Superior temporal gyrus (tissue), 1 donor: ENCODE data around the gene JAM2.
"Not testable (repeated sequence)": the region's sequence is repeated elsewhere in the genome, so short reads cannot be mapped to it uniquely, and the experiment has no call there.

Experiments
- DNase-seq: peaks from one replicate; pipeline ENCODE4 v3.0.0-alpha.2; 2016; ENCODE audit errors: extremely low spot score

The JAM2 gene

GRCh38 chr21:25646474-25646873, 7.4 kb downstream of the JAM2 start:
- DNase-seq, result no peak

DNA sequence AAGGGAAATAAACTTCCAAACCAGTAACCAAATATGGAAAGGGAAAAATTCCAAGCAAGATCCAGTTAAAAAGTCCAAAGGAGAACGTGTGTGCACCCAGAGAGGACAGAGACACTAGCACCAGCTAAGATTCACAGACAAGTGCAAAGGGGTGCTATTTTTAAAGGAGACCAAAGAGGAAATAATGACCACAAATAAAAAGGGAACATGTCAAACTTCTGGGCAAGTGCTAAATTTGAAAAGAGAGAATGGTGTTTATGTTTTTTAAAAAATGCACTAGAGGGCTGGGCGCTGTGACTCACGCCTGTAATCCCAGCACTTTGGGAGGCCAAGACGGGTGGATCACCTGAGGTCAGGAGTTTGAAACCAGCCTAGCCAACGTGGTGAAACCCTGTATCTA, 8.6 kb downstream of the JAM2 start:
- no peak for DNase-seq

- no peak for DNase-seq
Observed at GRCh38 chr21:25649146-25649545, 10.1 kb downstream of the JAM2 start.

DNA sequence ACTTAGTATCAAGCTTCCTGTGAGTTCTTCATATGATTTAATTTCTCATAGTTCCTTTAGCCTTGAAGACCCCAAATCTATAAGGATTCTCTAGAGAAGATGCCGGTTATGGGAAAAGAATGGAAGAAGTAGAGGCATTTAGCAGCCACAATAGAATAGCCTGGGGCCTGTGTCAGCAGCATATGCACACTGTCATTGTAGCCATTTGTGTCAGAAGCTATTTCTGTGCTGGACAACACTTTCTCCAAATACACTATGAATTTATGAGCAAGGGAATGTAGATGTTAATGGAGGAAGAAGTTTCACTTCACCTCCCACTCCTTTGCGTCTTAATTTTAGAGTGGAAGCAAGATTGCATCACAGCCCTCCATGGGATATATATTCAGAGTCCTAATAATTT, 17.4 kb downstream of the JAM2 start:
- no peak for DNase-seq

GRCh38 chr21:25657140-25657539, 18.1 kb downstream of the JAM2 start:
- DNase-seq, result no peak

GRCh38 chr21:25658427-25659035, 19.5 kb downstream of the JAM2 start:
- no peak for DNase-seq

DNA sequence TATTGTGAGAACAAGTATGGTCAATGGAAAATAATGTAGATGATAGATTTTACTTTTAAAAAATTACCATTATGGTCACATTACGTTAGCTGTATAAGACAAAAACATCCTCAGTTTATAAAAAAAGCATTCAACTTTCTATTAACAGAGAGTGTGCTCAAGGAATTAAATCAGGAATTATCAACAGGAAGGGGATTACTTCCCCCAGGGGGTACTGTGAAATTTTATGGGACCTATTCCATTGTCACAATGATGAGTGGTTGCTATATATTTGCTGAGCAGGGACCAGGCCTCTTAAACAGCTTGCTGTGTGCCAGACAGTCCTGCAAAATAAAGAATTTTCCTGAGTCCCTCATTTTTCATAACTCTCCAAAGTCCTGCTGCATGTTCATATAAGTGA, 21.2 kb downstream of the JAM2 start:
- no peak for DNase-seq

DNA sequence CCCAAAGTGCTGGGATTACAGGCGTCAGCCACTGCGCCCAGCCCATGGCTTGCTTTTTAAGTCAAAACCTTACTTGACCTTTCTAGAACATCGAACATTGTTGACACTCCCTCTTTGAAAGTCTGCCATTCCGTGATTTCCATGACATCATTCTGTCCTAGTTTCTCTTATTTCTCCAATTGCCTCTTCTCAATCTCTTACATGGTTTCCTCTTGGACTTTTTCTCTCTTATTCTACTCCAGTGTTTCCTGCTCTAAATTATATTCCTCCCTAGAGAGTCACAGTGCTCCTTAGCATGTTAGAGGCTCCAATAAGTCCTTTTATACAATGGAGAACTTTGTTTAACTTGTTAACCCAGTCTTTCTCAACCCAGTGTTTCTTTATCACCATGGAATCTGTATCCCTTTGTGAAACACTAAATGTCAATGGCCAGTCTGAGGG, 25.5 kb downstream of the JAM2 start:
- DNase-seq, result no peak

- DNase-seq, result no peak
Observed at GRCh38 chr21:25670726-25671125, 31.7 kb downstream of the JAM2 start.

- no peak for DNase-seq
Observed at GRCh38 chr21:25676451-25676850, 37.4 kb downstream of the JAM2 start.

- DNase-seq, result no peak
Observed at GRCh38 chr21:25682382-25682781, 43.3 kb downstream of the JAM2 start.

- no peak for DNase-seq
Observed at GRCh38 chr21:25687787-25688186, 48.7 kb downstream of the JAM2 start.

GRCh38 chr21:25688275-25689155, 49.5 kb downstream of the JAM2 start:
- no peak for DNase-seq

GRCh38 chr21:25689226-25689625, 50.2 kb downstream of the JAM2 start:
- DNase-seq, result no peak

- DNase-seq, result no peak
Observed at GRCh38 chr21:25691976-25692375, 52.9 kb downstream of the JAM2 start.

DNA sequence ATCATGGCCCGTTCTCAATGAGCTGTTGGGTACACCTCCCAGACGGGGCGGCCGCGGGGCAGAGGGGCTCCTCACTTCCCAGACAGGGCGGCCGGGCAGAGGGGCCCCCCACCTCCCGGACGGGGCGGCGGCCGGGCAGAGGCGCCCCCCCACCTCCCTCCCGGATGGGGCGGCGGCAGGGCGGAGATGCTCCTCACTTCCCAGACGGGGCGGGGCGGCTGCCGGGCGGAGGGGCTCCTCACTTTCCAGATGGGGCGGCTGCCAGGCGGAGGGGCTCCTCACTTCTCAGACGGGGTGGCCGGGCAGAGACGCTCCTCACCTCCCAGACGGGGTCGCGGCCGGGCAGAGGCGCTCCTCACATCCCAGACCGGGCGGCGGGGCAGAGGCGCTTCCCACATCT, 56.4 kb downstream of the JAM2 start:
- DNase-seq, result not testable (repeated sequence)

GRCh38 chr21:25700741-25701140, 61.7 kb downstream of the JAM2 start:
- no peak for DNase-seq

DNA sequence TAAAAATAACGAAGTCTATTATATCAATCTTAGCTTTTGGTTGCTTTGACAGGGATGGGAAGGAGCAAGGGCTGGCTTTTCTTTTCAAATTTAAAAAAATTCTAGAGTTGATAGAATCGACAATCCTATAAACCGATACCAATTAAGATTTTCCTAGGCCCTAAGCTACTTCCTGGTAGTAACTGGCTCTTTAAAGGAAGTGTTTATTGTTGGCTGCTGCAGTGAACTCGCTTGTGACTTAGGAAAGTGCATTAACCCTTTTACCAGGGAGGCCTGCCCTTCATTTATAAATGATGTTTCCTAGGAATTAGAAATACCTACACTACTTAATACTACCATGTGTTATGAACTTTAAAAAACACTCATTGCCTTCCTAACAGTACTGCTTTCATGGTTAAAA, 62.5 kb downstream of the JAM2 start:
- DNase-seq, result no peak

DNA sequence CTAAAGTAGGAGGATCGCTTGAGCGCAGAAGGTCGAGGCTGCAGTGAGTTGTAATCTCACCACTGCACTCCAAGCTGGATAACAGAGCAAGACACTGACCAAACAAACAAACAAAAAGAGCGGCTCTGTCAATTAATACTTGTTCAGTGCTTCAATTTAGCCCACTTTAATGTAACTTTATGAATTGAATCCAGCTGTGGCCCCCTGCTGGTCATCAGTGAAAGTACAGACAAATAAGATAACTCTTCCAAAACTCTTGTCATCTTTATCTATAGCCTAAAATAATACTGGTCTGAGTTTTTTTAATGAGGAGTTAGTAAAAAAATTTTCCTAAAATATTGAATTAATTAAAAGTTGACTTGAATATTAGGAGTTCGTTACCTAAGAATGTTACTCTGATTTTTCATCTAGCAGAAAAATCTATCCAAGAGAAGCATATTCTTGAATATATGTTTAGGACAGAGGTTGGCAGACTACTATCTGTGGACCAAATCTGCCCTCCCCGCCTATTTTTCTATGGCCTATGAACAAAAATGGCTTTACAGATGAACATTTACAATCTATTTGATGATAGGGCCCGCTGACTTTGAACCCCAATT, 69.5 kb downstream of the JAM2 start:
- DNase-seq, result peak; percentile 86

DNA sequence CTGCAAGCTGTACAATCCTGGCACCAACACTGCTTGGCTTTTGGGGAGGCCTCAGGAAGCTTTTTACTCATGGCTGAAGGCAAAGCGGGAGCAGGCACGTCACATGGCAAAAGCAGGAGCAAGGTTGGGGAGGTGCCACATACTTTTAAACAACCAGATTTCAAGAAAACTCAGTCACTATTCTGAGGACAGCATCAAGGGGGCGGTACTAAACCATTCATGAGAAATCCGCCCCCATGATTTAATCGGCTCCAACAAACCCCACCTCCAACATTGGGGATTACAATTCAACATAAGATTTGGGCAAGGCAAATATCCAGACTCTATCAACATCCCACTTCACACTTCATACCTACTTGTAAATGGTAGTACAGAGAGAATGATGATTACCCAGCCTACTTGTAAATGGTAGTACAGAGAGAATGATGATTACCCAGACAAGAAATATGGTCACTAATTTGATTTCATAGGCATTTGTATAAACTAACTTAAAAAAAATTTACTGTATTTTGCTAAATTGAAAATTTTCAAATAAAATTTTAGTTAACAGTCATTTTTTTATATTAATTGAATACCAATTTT, 70.7 kb downstream of the JAM2 start:
- no peak for DNase-seq

DNA sequence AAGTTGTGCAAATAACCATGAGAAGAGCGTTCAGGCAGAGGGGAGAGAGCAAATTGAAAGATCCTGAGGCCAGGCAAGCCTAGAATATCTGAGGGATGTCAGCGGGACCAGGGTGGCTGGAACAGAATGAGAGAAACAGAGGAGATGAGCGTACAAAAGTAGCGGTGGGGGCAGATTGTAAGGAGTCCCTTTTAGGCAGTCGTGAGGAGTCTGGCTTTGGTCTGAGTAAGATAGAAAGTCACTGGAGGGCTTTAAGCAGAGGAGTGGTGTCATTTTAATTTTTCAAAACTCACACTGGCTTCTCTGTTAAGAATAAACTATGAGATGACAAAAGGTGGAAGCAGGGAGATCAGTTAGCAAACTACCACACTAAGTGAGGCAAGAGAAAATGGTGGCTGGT, 71.5 kb downstream of the JAM2 start:
- DNase-seq, result no peak

GRCh38 chr21:25714066-25714465, 75.0 kb downstream of the JAM2 start:
- DNase-seq, result not testable (repeated sequence)
